NCI-H187 (cell line): ENCODE results near the gene FMN2.

Experiments
- DNase-seq, 2 experiments: peaks; one replicate each; lab custom pipeline; 2025; lab: John Stamatoyannopoulos, UW

Gene FMN2

GRCh38 chr1:240091614-240092300, at the start of gene FMN2:
Gene FMN2, plus strand, starts transcription at chr1:240091883. Its CDS starts 227 bp downstream, at chr1:240092110.
- DNase-seq: peak; percentile 44 to 49

GRCh38 chr1:240044620-240045019, 47.1 kb upstream of the FMN2 start:
- no peak for DNase-seq

- DNase-seq: no peak
These were observed 45.7 kb upstream of the FMN2 start for GRCh38 chr1:240046000-240046399.

GRCh38 chr1:240054109-240054701, 37.5 kb upstream of the FMN2 start:
- no peak for DNase-seq

- no peak for DNase-seq
These were observed 35.7 kb upstream of the FMN2 start for GRCh38 chr1:240055936-240056335.

- DNase-seq: no peak
These were observed 35.3 kb upstream of the FMN2 start for GRCh38 chr1:240056350-240056749.

GRCh38 chr1:240058049-240058448, 33.6 kb upstream of the FMN2 start:
- no peak for DNase-seq

- DNase-seq: no peak
These were observed 22.7 kb upstream of the FMN2 start for GRCh38 chr1:240068961-240069360.

GRCh38 chr1:240070188-240070587, 21.5 kb upstream of the FMN2 start:
- no peak for DNase-seq

GRCh38 chr1:240073097-240073496, 18.6 kb upstream of the FMN2 start:
- DNase-seq: no peak

- no peak for DNase-seq
These were observed 17.3 kb upstream of the FMN2 start for GRCh38 chr1:240074422-240074821.

GRCh38 chr1:240074908-240075307, 16.8 kb upstream of the FMN2 start:
- DNase-seq: no peak

- no peak for DNase-seq
These were observed 7.3 kb upstream of the FMN2 start for GRCh38 chr1:240084337-240084736.

GRCh38 chr1:240084749-240085148, 6.9 kb upstream of the FMN2 start:
- DNase-seq: no peak

- no peak for DNase-seq
These were observed 5.0 kb upstream of the FMN2 start for GRCh38 chr1:240086726-240087125.

GRCh38 chr1:240090014-240090413, 1.7 kb upstream of the FMN2 start:
- peak in 1 of 2 experiments; percentile 9 for DNase-seq

- no peak for DNase-seq
These were observed 604 bp upstream of the FMN2 start for GRCh38 chr1:240090957-240091600.

GRCh38 chr1:240092301-240093119, 827 bp downstream of the FMN2 start:
- no peak for DNase-seq

GRCh38 chr1:240093120-240093961, 1.7 kb downstream of the FMN2 start:
- no peak for DNase-seq

- DNase-seq: no peak
These were observed 2.5 kb downstream of the FMN2 start for GRCh38 chr1:240094041-240094722.

- DNase-seq: no peak
These were observed 5.3 kb downstream of the FMN2 start for GRCh38 chr1:240096974-240097373.
